HG03565 (cell line): ENCODE data around the gene TPPP2.

Experiments used
- ATAC-seq: cut with Tn5 transposase; IDR thresholded peaks from one replicate; pipeline ENCODE4 v1.9.1; 2021; ENCODE audit warnings: mild to moderate bottlenecking, moderate library complexity; ENCODE audit not compliant: unreplicated experiment

TPPP2 gene

GRCh38 chr14:21074398-21075272 lies 44.6 kb downstream of the TPPP2 start:
- no peak for ATAC-seq

- ATAC-seq: no peak
Observed at GRCh38 chr14:21075719-21076437, 45.9 kb downstream of the TPPP2 start.

- ATAC-seq: no peak
Observed at GRCh38 chr14:21077672-21078071, 47.7 kb downstream of the TPPP2 start.

GRCh38 chr14:21078287-21078686 lies 48.3 kb downstream of the TPPP2 start:
- no peak for ATAC-seq

GRCh38 chr14:21078726-21079125 lies 48.7 kb downstream of the TPPP2 start:
- ATAC-seq: no peak

GRCh38 chr14:21081521-21082142 lies 51.6 kb downstream of the TPPP2 start:
- ATAC-seq: no peak
